GM21367 (cell line): ENCODE measurements around the gene ADAD2.

Experiments used
- ATAC-seq: cut with Tn5 transposase; IDR thresholded peaks from one replicate; pipeline ENCODE4 v1.9.1; 2021; ENCODE audit not compliant: unreplicated experiment

ADAD2 gene

DNA sequence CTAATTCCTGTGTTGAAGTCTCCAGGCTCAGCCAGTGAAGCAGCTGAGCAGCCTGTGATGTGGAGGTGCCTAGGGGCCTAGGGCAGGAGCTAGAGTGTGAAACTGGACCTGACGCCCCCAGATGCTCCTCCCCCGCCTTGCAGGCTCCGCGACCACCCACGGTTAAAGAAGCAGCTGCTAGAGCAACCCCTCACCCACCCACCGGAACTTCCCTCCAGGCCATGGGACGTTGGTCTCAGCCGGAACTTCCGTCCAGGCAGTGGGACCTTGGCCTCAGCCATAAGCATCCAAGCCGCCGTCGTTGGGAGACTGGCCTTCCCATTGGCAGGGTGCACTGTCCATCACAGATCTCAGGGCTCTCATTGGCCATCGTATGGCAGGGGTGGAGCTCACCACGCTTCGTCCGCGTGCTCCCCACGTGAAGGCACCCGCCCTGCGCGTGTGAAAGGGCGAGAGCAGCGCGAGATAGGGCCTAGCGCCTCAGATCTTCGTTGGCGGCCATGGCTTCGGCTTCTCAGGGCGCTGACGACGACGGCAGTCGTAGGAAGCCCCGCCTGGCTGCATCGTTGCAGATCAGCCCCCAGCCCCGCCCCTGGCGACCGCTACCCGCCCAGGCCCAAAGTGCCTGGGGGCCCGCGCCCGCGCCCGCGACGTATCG, at the start of gene ADAD2:
ADAD2 (plus strand) TSS at position 427 of the 658 bp plus-strand sequence; CDS start at position 501, 74 bp downstream.
- ATAC-seq = no peak

DNA sequence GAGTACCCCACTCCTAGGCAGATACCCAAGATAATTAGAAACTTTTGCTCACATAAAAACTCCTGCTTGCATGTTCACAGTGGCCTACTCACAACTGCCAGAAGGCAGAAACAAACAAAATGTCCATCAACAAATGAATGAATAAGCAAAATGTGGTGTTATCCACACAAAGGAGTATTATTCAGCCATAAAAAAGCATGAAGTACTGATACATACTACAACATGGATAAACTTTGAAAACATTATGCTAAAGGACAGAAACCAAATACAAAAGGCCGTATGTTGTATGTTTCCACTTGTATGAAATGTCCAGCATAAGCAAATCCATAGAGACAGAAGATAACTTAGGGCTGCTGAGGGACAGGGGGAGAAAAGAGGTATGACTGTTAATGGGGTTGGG, 47.9 kb upstream of the ADAD2 start:
- no peak for ATAC-seq

GRCh38 chr16:84143784-84144199, 47.2 kb upstream of the ADAD2 start:
- no peak for ATAC-seq

DNA sequence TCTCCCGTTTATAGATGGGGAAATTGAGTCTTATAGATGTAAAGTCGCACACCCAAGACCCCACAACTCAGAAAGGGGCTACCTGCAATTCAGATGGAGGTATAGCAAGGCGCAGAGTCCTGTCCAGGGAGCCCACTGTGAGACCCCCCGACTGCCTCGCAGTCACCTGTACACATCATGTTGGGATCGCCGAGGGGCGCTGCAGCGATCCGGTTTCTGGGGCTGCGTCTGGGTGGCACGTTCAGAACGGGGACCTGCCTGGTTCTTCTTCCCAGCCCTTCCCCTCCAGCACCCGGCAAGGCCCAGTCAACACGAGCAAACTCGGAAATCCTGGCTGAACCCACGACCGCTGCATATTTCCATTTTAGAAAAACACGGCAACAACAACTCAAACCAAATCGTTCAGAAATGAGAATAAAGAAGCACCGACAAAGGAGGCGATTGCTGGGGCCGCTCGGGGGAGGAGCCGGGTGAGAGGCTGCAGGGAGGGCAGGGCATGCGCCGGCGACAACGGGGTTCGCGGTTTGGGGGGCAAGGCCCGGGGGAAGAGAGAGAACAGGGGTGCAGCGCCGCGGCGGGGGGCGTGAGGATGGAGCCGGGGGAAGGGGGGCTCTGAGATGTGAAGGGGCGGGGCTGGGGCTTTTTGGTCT, 46.6 kb upstream of the ADAD2 start:
- ATAC-seq = no peak

GRCh38 chr16:84144859-84145639, 45.9 kb upstream of the ADAD2 start, which contains the start of the genes DNAAF1 and HSDL1:
DNAAF1 (plus strand) TSS chr16:84145308; CDS start chr16:84145441, 133 bp downstream.
HSDL1 (minus strand) TSS chr16:84145177; CDS start chr16:84131321, 13,856 bp downstream.
- peak; percentile 68 for ATAC-seq

- no peak for ATAC-seq
These were observed 40.0 kb upstream of the ADAD2 start for GRCh38 chr16:84150926-84151325.

GRCh38 chr16:84153660-84154214, 37.2 kb upstream of the ADAD2 start:
- no peak for ATAC-seq

GRCh38 chr16:84155226-84155625, 35.7 kb upstream of the ADAD2 start:
- ATAC-seq = no peak

DNA sequence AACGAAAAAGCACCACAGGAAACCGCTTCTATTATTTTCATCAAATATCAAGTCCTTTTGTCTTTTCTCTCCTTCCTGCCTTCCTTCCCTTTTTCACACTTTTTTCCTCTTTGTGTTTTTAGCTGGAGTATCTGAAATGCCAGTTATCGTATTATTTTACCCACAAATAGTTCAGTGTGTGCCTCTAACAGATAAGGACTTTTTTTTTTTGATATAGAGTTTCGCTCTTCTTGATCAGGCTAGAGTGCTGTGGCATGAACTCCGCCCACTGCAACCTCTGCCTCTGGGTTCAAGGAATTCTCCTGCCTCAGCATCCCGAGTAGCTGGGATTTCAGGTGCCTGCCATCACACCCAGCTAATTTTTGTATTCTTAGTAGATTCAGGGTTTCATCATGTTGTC, 35.2 kb upstream of the ADAD2 start:
- ATAC-seq = no peak

DNA sequence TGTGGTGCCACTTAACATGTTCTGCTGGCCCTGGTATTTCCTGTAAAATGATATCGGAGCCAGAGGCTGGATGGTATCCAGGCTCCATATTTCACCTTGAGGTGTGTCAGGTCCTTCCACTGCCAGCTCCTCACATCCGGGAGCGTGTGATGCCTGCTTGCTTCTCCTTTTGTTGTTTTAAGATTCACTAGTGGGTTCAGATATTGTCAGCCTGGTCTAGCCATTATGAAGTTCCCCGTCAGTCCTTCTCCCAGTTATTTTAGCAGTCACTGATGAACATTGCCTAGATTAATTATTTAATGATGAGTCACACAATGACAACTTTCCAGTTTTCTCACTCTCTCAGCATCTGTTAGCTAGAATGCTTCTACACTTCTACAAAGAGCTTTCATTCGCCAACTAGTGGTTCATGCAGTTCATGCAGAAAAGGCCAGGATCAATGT, 34.6 kb upstream of the ADAD2 start:
- ATAC-seq = no peak

- ATAC-seq = no peak
These were observed 31.9 kb upstream of the ADAD2 start for GRCh38 chr16:84159007-84159406.

DNA sequence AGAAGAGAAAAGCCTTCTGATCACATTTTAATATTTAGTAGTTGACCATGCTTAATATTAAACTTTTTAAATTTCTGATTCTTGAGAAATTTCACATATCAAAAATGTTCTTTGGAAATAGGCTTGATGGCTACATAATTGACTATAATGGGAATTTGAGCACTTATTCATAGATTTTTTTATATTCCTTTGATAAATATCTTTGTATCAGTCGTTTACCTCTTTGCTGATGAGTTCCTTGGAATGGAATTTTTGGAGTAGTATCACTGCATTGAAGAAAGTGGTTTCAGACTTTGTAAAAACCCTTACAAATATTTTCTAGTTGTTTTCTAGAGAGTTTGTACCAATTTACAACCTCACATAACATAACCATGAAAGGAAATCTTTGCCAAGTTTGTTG, 31.2 kb upstream of the ADAD2 start:
- ATAC-seq = no peak

GRCh38 chr16:84161037-84161436, 29.9 kb upstream of the ADAD2 start:
- no peak for ATAC-seq

GRCh38 chr16:84161801-84162200, 29.2 kb upstream of the ADAD2 start:
- no peak for ATAC-seq

- no peak for ATAC-seq
These were observed 25.2 kb upstream of the ADAD2 start for GRCh38 chr16:84165746-84166145.

DNA sequence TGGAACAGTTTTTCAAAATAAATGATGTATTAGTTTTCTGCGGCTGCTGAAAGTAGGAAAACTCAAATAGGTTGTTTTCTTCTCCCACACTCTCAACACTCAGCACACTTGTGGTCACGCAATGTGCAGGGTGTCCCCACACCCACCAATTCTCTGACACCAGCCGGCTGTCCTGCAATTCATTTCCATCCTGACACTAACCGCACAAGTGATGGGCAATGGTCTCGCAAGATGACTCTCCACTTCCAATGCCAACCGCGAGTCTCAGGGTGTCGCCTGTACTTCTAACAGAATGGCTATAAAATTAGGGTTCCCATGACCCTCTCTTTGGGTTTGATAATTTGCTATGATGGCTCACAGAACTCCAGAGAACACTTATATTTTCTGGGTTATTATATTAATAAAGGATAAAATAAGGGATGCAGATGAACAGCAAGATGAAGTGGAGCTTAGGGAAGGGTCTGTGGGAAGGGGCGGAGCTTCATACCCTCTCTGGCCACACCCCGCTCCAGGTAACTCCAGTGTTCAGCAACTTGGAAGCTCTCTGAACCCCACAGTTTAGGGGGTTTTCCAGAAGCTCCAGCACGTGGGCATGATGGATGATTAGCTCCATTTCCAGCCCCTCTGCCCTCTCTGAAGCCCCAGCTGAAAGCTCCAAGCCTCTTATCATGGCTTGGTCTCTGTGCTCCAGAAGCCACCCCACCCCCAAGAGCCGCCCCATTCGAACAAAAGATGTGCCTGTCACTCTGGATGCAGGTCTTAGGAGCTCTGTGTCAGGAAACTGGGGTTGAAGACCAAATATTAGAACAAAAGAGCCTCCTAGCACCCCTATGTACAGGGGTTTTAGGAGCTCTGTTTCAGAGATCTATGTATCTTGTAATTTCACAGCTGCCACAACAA, 23.9 kb upstream of the ADAD2 start:
- ATAC-seq = no peak

DNA sequence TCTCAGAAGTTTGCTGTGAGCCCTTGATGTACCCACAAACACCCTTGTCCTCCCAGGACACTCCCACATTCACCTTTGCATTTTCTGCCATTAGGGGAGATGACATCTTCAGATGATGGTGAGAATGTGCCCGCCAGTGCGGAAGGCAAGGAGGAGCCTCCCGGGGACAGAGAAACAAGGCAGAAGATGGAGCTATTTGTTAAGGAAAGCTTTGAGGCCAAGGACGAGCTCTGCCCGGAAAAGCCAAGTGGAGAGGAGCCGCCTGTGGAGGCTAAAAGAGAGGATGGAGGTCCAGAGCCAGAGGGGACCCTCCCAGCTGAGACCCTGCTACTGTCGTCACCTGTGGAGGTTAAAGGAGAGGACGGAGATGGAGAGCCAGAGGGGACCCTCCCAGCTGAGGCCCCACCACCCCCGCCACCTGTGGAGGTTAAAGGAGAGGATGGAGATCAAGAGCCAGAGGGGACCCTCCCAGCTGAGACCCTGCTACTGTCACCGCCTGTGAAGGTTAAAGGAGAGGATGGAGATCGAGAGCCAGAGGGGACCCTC, 21.1 kb upstream of the ADAD2 start:
- no peak for ATAC-seq

GRCh38 chr16:84174396-84174795, 16.6 kb upstream of the ADAD2 start:
- ATAC-seq = no peak

- peak; percentile 79 for ATAC-seq
These were observed 15.4 kb upstream of the ADAD2 start for GRCh38 chr16:84175350-84176081.
